Ishikawa (cell line): ENCODE data around the gene NR2F1.

Source experiments
- EGR1 ChIP-seq: IDR thresholded peaks from 2 replicates; pipeline ENCODE4 v1.6.1; 2012
- EP300 ChIP-seq: IDR thresholded peaks from 2 replicates; pipeline ENCODE4 v1.6.1; 2012; ENCODE audit warnings: borderline replicate concordance
- TAF1 ChIP-seq: IDR thresholded peaks from 2 replicates; pipeline ENCODE4 v1.6.1; 2012; ENCODE audit warnings: low read depth, mild to moderate bottlenecking
- TF ChIP-seq, protein P1 (sequence below): IDR thresholded peaks from 2 replicates; pipeline ENCODE4 v1.6.1; 2012
- TF ChIP-seq, protein P2 (sequence below): IDR thresholded peaks from 2 replicates; pipeline ENCODE4 v1.6.1; 2012; ENCODE audit warnings: low read depth, mild to moderate bottlenecking

DNA sequence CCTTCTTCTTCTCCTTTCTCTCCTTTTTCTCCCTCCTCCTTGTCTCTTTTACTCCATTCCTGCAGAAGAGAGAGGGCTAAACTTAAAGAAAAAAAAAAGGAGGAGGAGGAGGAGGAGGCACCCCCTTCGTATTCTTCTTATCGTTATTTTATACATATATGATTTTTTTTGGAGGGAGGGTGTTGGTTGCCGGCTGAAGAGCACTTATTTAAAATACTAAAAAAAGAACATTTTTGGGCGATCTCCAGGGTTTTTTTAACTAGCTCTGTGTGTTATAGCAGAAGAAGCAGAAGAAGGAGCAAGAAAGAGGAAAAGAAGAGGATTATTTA is 381 bp downstream of the NR2F1 start:
- TF ChIP-seq EGR1, result no peak
- no peak for TF ChIP-seq EP300
- TF ChIP-seq, protein P1, sequence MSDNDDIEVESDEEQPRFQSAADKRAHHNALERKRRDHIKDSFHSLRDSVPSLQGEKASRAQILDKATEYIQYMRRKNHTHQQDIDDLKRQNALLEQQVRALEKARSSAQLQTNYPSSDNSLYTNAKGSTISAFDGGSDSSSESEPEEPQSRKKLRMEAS, result no peak
- TF ChIP-seq TAF1, result no peak
- TF ChIP-seq, protein P2, sequence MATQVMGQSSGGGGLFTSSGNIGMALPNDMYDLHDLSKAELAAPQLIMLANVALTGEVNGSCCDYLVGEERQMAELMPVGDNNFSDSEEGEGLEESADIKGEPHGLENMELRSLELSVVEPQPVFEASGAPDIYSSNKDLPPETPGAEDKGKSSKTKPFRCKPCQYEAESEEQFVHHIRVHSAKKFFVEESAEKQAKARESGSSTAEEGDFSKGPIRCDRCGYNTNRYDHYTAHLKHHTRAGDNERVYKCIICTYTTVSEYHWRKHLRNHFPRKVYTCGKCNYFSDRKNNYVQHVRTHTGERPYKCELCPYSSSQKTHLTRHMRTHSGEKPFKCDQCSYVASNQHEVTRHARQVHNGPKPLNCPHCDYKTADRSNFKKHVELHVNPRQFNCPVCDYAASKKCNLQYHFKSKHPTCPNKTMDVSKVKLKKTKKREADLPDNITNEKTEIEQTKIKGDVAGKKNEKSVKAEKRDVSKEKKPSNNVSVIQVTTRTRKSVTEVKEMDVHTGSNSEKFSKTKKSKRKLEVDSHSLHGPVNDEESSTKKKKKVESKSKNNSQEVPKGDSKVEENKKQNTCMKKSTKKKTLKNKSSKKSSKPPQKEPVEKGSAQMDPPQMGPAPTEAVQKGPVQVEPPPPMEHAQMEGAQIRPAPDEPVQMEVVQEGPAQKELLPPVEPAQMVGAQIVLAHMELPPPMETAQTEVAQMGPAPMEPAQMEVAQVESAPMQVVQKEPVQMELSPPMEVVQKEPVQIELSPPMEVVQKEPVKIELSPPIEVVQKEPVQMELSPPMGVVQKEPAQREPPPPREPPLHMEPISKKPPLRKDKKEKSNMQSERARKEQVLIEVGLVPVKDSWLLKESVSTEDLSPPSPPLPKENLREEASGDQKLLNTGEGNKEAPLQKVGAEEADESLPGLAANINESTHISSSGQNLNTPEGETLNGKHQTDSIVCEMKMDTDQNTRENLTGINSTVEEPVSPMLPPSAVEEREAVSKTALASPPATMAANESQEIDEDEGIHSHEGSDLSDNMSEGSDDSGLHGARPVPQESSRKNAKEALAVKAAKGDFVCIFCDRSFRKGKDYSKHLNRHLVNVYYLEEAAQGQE, result no peak
